HEK293T (cell line): ENCODE results near the gene WDR53.

Experiments
- BHLHE40 ChIP-seq: fragments of 450-650 bp; IDR thresholded peaks from 2 replicates; pipeline ENCODE4 v1.6.1; 2016; ENCODE audit warnings: mild to moderate bottlenecking, moderate library complexity, borderline replicate concordance
- ELF4 ChIP-seq: fragments of 450-650 bp; IDR thresholded peaks from 2 replicates; pipeline ENCODE4 v1.6.1; 2017; ENCODE audit warnings: antibody characterized with exemption
- FOXK2 ChIP-seq: fragments of 450-650 bp; IDR thresholded peaks from 2 replicates; pipeline ENCODE4 v1.6.1; 2016; ENCODE audit warnings: mild to moderate bottlenecking
- HDGF ChIP-seq: fragments of 450-650 bp; IDR thresholded peaks from 2 replicates; pipeline ENCODE4 v1.6.1; 2017; ENCODE audit warnings: antibody characterized with exemption, borderline replicate concordance
- SP1 ChIP-seq: fragments of 450-650 bp; IDR thresholded peaks from 2 replicates; pipeline ENCODE4 v1.6.1; 2017
- TARDBP ChIP-seq: fragments of 450-650 bp; IDR thresholded peaks from 2 replicates; pipeline ENCODE4 v1.6.1; 2016
- ZNF384 ChIP-seq: fragments of 450-650 bp; IDR thresholded peaks from 2 replicates; pipeline ENCODE4 v1.6.1; 2016

GRCh38 chr3:196531418-196531817 is 36.9 kb downstream of the WDR53 start:
- no peak for TF ChIP-seq BHLHE40
- TF ChIP-seq FOXK2, result no peak
- TF ChIP-seq SP1, result no peak
- TF ChIP-seq ELF4, result no peak
- TF ChIP-seq ZNF384, result no peak
- TF ChIP-seq HDGF, result no peak
- TF ChIP-seq TARDBP, result no peak
